Activated T-helper 17 cell treated with anti-CD3 and anti-CD28 coated beads, Interleukin-2, amount 50 U/mL, for 72 hours (primary cell): Measurements from ENCODE around the gene HCN4. TPM values are rescaled to one million over a fixed set of nuclear protein-coding genes. Genes with fewer than 3 reads are reported as not detected.
"Not testable (repeated sequence)": the region's sequence is repeated elsewhere in the genome, so short reads cannot be mapped to it uniquely, and the experiment has no call there.

Experiments
- ATAC-seq: fragments of 150-1000 bp; cut with Tn5 transposase; replicated peaks from 2 replicates; pipeline ENCODE4 v1.10.0; 2021; ENCODE audit warnings: mild to moderate bottlenecking, moderate library complexity
- H3K27ac Mint-ChIP-seq: one replicate; pipeline ENCODE4 v1.8.0; 2022; ENCODE audit warnings: mixed read lengths
- H3K27me3 Mint-ChIP-seq: one replicate; pipeline ENCODE4 v1.8.0; 2022; ENCODE audit warnings: mixed read lengths
- H3K36me3 Mint-ChIP-seq: one replicate; pipeline ENCODE4 v1.8.0; 2022; ENCODE audit warnings: low read depth, mild to moderate bottlenecking, mixed read lengths
- H3K4me1 Mint-ChIP-seq: one replicate; pipeline ENCODE4 v1.8.0; 2022; ENCODE audit warnings: mixed read lengths
- H3K4me3 Mint-ChIP-seq: one replicate; pipeline ENCODE4 v1.8.0; 2022; ENCODE audit warnings: mild to moderate bottlenecking, mixed read lengths
- H3K9me3 Mint-ChIP-seq: one replicate; pipeline ENCODE4 v1.8.0; 2022; ENCODE audit warnings: mixed read lengths
- total RNA-seq, 2 donors: library from RNA; stranded (reverse); gene quantifications; one replicate each; pipeline ENCODE4 v1.2.3, GENCODE V29; 2022

The HCN4 gene
- not detected for total RNA-seq

GRCh38 chr15:73368301-73369136, at the start of gene HCN4:
Gene HCN4 (minus strand): TSS chr15:73368958. CDS start chr15:73368270, 688 bp downstream.
- Mint-ChIP-seq H3K36me3 (no peaks in the 10 kb centered on the region), H3K9me3 (no peaks in the 10 kb centered on the region), H3K27ac (no peak within 1 kb of the TSS), H3K4me1 (no peaks in the 10 kb centered on the region), H3K27me3 (peaks cover 48% of the 10 kb centered on the region), H3K4me3 (no peak within 1 kb of the TSS)
- no peak for ATAC-seq

- no peaks in the 10 kb centered on the region for H3K4me1 Mint-ChIP-seq
- H3K9me3 Mint-ChIP-seq = no peaks in the 10 kb centered on the region
- H3K36me3 Mint-ChIP-seq = no peaks in the 10 kb centered on the region
- no peak overlapping the region for H3K27ac Mint-ChIP-seq
- H3K27me3 Mint-ChIP-seq = peaks cover 8% of the 10 kb centered on the region
- no peak for ATAC-seq
- no peak overlapping the region for H3K4me3 Mint-ChIP-seq
These were observed 46.1 kb upstream of the HCN4 start for GRCh38 chr15:73414876-73415275.

GRCh38 chr15:73403171-73403570, 34.4 kb upstream of the HCN4 start:
- ATAC-seq = no peak
- no peaks in the 10 kb centered on the region for H3K4me1 Mint-ChIP-seq
- no peaks in the 10 kb centered on the region for H3K9me3 Mint-ChIP-seq
- peaks cover 9% of the 10 kb centered on the region for H3K27me3 Mint-ChIP-seq
- H3K4me3 Mint-ChIP-seq = no peak overlapping the region
- H3K27ac Mint-ChIP-seq = no peak overlapping the region
- H3K36me3 Mint-ChIP-seq = no peaks in the 10 kb centered on the region

GRCh38 chr15:73400222-73400621, 31.5 kb upstream of the HCN4 start:
- not testable (repeated sequence) for H3K27me3 Mint-ChIP-seq, H3K36me3 Mint-ChIP-seq, ATAC-seq, H3K27ac Mint-ChIP-seq, H3K4me3 Mint-ChIP-seq, H3K9me3 Mint-ChIP-seq, H3K4me1 Mint-ChIP-seq

- Mint-ChIP-seq H3K27ac (no peak overlapping the region), H3K4me1 (no peaks in the 10 kb centered on the region), H3K9me3 (no peaks in the 10 kb centered on the region), H3K27me3 (peaks cover 4% of the 10 kb centered on the region), H3K36me3 (no peaks in the 10 kb centered on the region), H3K4me3 (no peak overlapping the region)
- ATAC-seq = no peak
These were observed 30.1 kb upstream of the HCN4 start for GRCh38 chr15:73398861-73399260.

GRCh38 chr15:73397461-73397860, 28.7 kb upstream of the HCN4 start:
- Mint-ChIP-seq H3K4me1 (no peaks in the 10 kb centered on the region), H3K27ac (no peak overlapping the region), H3K9me3 (no peaks in the 10 kb centered on the region), H3K36me3 (no peaks in the 10 kb centered on the region), H3K27me3 (peaks cover 8% of the 10 kb centered on the region), H3K4me3 (no peak overlapping the region)
- ATAC-seq = no peak

GRCh38 chr15:73395671-73396070, 26.9 kb upstream of the HCN4 start:
- Mint-ChIP-seq H3K27me3 (peaks cover 19% of the 10 kb centered on the region), H3K4me3 (no peak overlapping the region), H3K4me1 (no peaks in the 10 kb centered on the region), H3K36me3 (no peaks in the 10 kb centered on the region), H3K9me3 (no peaks in the 10 kb centered on the region), H3K27ac (no peak overlapping the region)
- ATAC-seq = no peak

GRCh38 chr15:73394782-73395181, 26.0 kb upstream of the HCN4 start:
- no peaks in the 10 kb centered on the region for H3K9me3 Mint-ChIP-seq
- H3K36me3 Mint-ChIP-seq = no peaks in the 10 kb centered on the region
- ATAC-seq = no peak
- H3K27ac Mint-ChIP-seq = no peak overlapping the region
- peaks cover 20% of the 10 kb centered on the region for H3K27me3 Mint-ChIP-seq
- no peaks in the 10 kb centered on the region for H3K4me1 Mint-ChIP-seq
- no peak overlapping the region for H3K4me3 Mint-ChIP-seq

- H3K27ac Mint-ChIP-seq = no peak overlapping the region
These were observed 24.6 kb upstream of the HCN4 start for GRCh38 chr15:73393336-73393735.

GRCh38 chr15:73392025-73392424, 23.3 kb upstream of the HCN4 start:
- peaks cover 20% of the 10 kb centered on the region for H3K27me3 Mint-ChIP-seq
- H3K4me3 Mint-ChIP-seq = no peak overlapping the region
- no peaks in the 10 kb centered on the region for H3K9me3 Mint-ChIP-seq
- no peaks in the 10 kb centered on the region for H3K36me3 Mint-ChIP-seq
- H3K4me1 Mint-ChIP-seq = no peaks in the 10 kb centered on the region
- ATAC-seq = no peak
- no peak overlapping the region for H3K27ac Mint-ChIP-seq

More at GRCh38 chr15:73393336-73393735, 24.6 kb upstream of the HCN4 start:
- peaks cover 15% of the 10 kb centered on the region for H3K27me3 Mint-ChIP-seq
- no peaks in the 10 kb centered on the region for H3K4me1 Mint-ChIP-seq
- no peaks in the 10 kb centered on the region for H3K9me3 Mint-ChIP-seq
- no peak overlapping the region for H3K4me3 Mint-ChIP-seq
- H3K36me3 Mint-ChIP-seq = no peaks in the 10 kb centered on the region
- no peak for ATAC-seq

GRCh38 chr15:73391128-73391872, 22.5 kb upstream of the HCN4 start:
- H3K4me1 Mint-ChIP-seq = no peaks in the 10 kb centered on the region
- H3K36me3 Mint-ChIP-seq = no peaks in the 10 kb centered on the region
- H3K9me3 Mint-ChIP-seq = no peaks in the 10 kb centered on the region
- H3K4me3 Mint-ChIP-seq = no peak overlapping the region
- ATAC-seq = no peak
- peaks cover 20% of the 10 kb centered on the region for H3K27me3 Mint-ChIP-seq
- H3K27ac Mint-ChIP-seq = no peak overlapping the region

GRCh38 chr15:73389971-73390544, 21.3 kb upstream of the HCN4 start:
- ATAC-seq = no peak
- Mint-ChIP-seq H3K4me3 (no peak overlapping the region), H3K9me3 (no peaks in the 10 kb centered on the region), H3K27me3 (peaks cover 29% of the 10 kb centered on the region), H3K4me1 (no peaks in the 10 kb centered on the region), H3K27ac (no peak overlapping the region), H3K36me3 (no peaks in the 10 kb centered on the region)

- Mint-ChIP-seq H3K27me3 (peaks cover 32% of the 10 kb centered on the region), H3K9me3 (no peaks in the 10 kb centered on the region), H3K27ac (no peak overlapping the region), H3K4me1 (no peaks in the 10 kb centered on the region), H3K36me3 (no peaks in the 10 kb centered on the region), H3K4me3 (no peak overlapping the region)
- ATAC-seq = no peak
These were observed 20.8 kb upstream of the HCN4 start for GRCh38 chr15:73389539-73389938.

- no peaks in the 10 kb centered on the region for H3K4me1 Mint-ChIP-seq
- no peaks in the 10 kb centered on the region for H3K36me3 Mint-ChIP-seq
- H3K9me3 Mint-ChIP-seq = no peaks in the 10 kb centered on the region
- ATAC-seq = no peak
- H3K27ac Mint-ChIP-seq = no peak overlapping the region
- peaks cover 32% of the 10 kb centered on the region for H3K27me3 Mint-ChIP-seq
- no peak overlapping the region for H3K4me3 Mint-ChIP-seq
These were observed 19.6 kb upstream of the HCN4 start for GRCh38 chr15:73388256-73388781.
